ENCODE data around the gene SLC49A4. TPM values are rescaled to one million over a fixed set of nuclear protein-coding genes. Genes with fewer than 3 reads are reported as not detected.

The SLC49A4 gene
- polyA plus RNA-seq, 1 experiment, result 8.4 TPM

DNA sequence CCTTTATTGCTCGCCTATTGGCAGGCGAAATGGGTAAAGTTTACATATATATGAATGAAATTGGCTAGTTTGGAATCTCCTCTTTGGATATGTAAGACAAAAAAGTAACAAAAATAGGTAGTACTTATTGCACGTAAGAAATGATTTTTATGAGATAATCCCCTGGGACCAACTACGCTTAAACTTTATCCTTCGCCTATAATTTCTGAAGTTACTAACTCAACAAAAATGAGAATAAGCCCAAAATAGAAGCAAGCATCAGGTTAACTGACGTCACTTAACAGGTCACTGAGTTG is 438 bp upstream of the SLC49A4 start:
- POLR2A ChIA-PET, result no interaction called here
- H3K27me3 ChIP-seq (ENCODE audit: control insufficient read depth, insufficient read depth, low read length), result no peaks in the 10 kb centered on the region
- TF ChIP-seq, protein P1, sequence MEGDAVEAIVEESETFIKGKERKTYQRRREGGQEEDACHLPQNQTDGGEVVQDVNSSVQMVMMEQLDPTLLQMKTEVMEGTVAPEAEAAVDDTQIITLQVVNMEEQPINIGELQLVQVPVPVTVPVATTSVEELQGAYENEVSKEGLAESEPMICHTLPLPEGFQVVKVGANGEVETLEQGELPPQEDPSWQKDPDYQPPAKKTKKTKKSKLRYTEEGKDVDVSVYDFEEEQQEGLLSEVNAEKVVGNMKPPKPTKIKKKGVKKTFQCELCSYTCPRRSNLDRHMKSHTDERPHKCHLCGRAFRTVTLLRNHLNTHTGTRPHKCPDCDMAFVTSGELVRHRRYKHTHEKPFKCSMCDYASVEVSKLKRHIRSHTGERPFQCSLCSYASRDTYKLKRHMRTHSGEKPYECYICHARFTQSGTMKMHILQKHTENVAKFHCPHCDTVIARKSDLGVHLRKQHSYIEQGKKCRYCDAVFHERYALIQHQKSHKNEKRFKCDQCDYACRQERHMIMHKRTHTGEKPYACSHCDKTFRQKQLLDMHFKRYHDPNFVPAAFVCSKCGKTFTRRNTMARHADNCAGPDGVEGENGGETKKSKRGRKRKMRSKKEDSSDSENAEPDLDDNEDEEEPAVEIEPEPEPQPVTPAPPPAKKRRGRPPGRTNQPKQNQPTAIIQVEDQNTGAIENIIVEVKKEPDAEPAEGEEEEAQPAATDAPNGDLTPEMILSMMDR (IDR thresholded peaks at IDR 0.05; ENCODE audit: insufficient read depth, low read depth, low read length), result no peak
- H3K4me3 ChIP-seq (ENCODE audit: low read depth, low read length), result peak overlapping the region; percentile 80
- CTCF ChIA-PET, result interaction anchor here (1.2 kb wide), 1 partner anchor 40 kb away, joined by 4 read pairs; no protein-coding TSS in a partner anchor
- no peaks in the 10 kb centered on the region for H3K36me3 ChIP-seq (ENCODE audit: control insufficient read depth, insufficient read depth, low read length)
- DNase-seq (ENCODE audit: low read depth), result peak; percentile 15

- H3K36me3 ChIP-seq (ENCODE audit: control insufficient read depth, insufficient read depth, low read length), result no peaks in the 10 kb centered on the region
- TF ChIP-seq, protein P1 (IDR thresholded peaks at IDR 0.05; ENCODE audit: insufficient read depth, low read depth, low read length), result no peak
- no peak for DNase-seq (ENCODE audit: low read depth)
- ChIA-PET CTCF (no interaction called here), POLR2A (no interaction called here)
- H3K4me3 ChIP-seq (ENCODE audit: low read depth, low read length), result peak overlapping the region; percentile 80
- no peaks in the 10 kb centered on the region for H3K27me3 ChIP-seq (ENCODE audit: control insufficient read depth, insufficient read depth, low read length)
Observed at GRCh38 chr3:122795674-122796195, 866 bp downstream of the SLC49A4 start.

GRCh38 chr3:122797291-122797690 is 2.4 kb downstream of the SLC49A4 start:
- Histone ChIP-seq H3K36me3 (ENCODE audit: control insufficient read depth, insufficient read depth, low read length) (no peaks in the 10 kb centered on the region), H3K27me3 (ENCODE audit: control insufficient read depth, insufficient read depth, low read length) (no peaks in the 10 kb centered on the region), H3K4me3 (ENCODE audit: low read depth, low read length) (no peak overlapping the region)
- ChIA-PET POLR2A (no interaction called here), CTCF (interaction anchor here (1.2 kb wide), 1 partner anchor 12 kb away, joined by 3 read pairs; no protein-coding TSS in a partner anchor)
- TF ChIP-seq, protein P1 (IDR thresholded peaks at IDR 0.05; ENCODE audit: insufficient read depth, low read depth, low read length), result no peak
- no peak for DNase-seq (ENCODE audit: low read depth)

GRCh38 chr3:122799322-122799721 is 4.5 kb downstream of the SLC49A4 start:
- POLR2A ChIA-PET, result no interaction called here
- TF ChIP-seq, protein P1 (IDR thresholded peaks at IDR 0.05; ENCODE audit: insufficient read depth, low read depth, low read length), result no peak
- H3K27me3 ChIP-seq (ENCODE audit: control insufficient read depth, insufficient read depth, low read length), result no peaks in the 10 kb centered on the region
- no peak overlapping the region for H3K4me3 ChIP-seq (ENCODE audit: low read depth, low read length)
- DNase-seq (ENCODE audit: low read depth), result no peak
- CTCF ChIA-PET, result no interaction called here
- H3K36me3 ChIP-seq (ENCODE audit: control insufficient read depth, insufficient read depth, low read length), result no peaks in the 10 kb centered on the region

DNA sequence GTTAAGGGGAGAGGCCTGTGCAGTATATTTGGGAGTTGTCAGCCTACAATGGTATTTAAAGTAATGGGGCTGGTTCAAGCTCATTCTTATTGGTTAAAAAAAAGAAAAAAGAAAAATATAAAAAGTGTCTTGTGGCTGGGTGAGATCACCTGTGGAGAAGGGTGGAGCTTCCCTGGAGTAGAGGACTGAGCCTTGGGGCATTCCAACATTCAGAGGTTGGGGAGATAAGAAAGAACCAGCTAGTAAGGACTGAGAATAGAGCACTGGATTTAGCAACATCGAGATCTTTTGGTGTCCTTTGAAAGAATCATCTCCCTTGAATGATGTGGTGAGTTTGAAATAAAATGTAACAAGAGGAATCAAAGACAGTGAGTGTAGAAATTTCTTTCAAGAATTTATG is 5.2 kb downstream of the SLC49A4 start:
- ChIA-PET CTCF (interaction anchor here (0.6 to 1.0 kb wide), 2 partner anchors 22 to 143 kb away, joined by 3 read pairs; no protein-coding TSS in a partner anchor), POLR2A (no interaction called here)
- H3K27me3 ChIP-seq (ENCODE audit: control insufficient read depth, insufficient read depth, low read length), result no peaks in the 10 kb centered on the region
- TF ChIP-seq, protein P1 (IDR thresholded peaks at IDR 0.05; ENCODE audit: insufficient read depth, low read depth, low read length), result no peak
- no peaks in the 10 kb centered on the region for H3K36me3 ChIP-seq (ENCODE audit: control insufficient read depth, insufficient read depth, low read length)
- DNase-seq (ENCODE audit: low read depth), result no peak
- no peak overlapping the region for H3K4me3 ChIP-seq (ENCODE audit: low read depth, low read length)
